ENCODE measurements around the gene HSBP1. TPM values are rescaled to one million over a fixed set of nuclear protein-coding genes. Genes with fewer than 3 reads are reported as not detected.

HSBP1 gene
- total RNA-seq, 1 experiment from 2014 or later: 230 TPM

- no peak overlapping the region for H2BK20ac ChIP-seq (ENCODE audit: low read depth, low read length, poor library complexity, severe bottlenecking)
- H3T11ph ChIP-seq (ENCODE audit: low read length): no peak overlapping the region
- H3K14ac ChIP-seq (ENCODE audit: insufficient read depth, low read length): no peak overlapping the region
- peaks cover 4% of the 10 kb centered on the region for H3K79me1 ChIP-seq (ENCODE audit: insufficient read depth, low read depth, low read length, poor library complexity, severe bottlenecking)
- no CpG with 5 or more reads among the region's 5 CpGs for WGBS (ENCODE audit: extremely low coverage, insufficient read length, low lambda C conversion rate)
- H3K27ac Mint-ChIP-seq: peak overlapping the region in 1 of 3 experiments; percentile 92; a peak in 1 of 7 replicates
- no peak overlapping the region for H4K5ac ChIP-seq (ENCODE audit: insufficient read length, low read depth, low read length)
- H2AFZ ChIP-seq (ENCODE audit: low read length): no peak overlapping the region
- H3K4ac ChIP-seq (ENCODE audit: low read depth, low read length): no peak overlapping the region
- no peak overlapping the region for H3K27ac ChIP-seq (ENCODE audit: insufficient read length, low read depth, low read length)
- no peak overlapping the region for H3K9ac ChIP-seq (ENCODE audit: extremely low read depth, insufficient read length, low read length)
- no peak overlapping the region for H4K8ac ChIP-seq (replicated peaks; ENCODE audit: insufficient read length, low read depth, low read length)
- no peak overlapping the region for H2BK12ac ChIP-seq (ENCODE audit: insufficient read length, low read depth, low read length)
- H3K27me3 Mint-ChIP-seq (ENCODE audit: low read depth): 0 out of 2 replicates have a peak, but pooled peaks cover 1% of the 10 kb centered on the region
- H3K9me3 Mint-ChIP-seq: no peaks in the 10 kb centered on the region; a peak in 1 of 5 replicates
- peaks cover 2% of the 10 kb centered on the region for H4K20me1 ChIP-seq (ENCODE audit: control insufficient read depth, insufficient read depth, insufficient read length)
- peaks cover 4 to 8% (median 6%) of the 10 kb centered on the region in 3 experiments; a peak in 6 of 7 replicates for H3K36me3 Mint-ChIP-seq (ENCODE audit: insufficient read depth in 1 of 3, low read depth in 3 of 3)
- H3K27me3 ChIP-seq (ENCODE audit: insufficient read depth, low read length): no peaks in the 10 kb centered on the region
- TF ChIP-seq CTCF (conservative IDR thresholded peaks at IDR 0.05): no peak
- H3K4me2 ChIP-seq (ENCODE audit: insufficient read depth, insufficient read length, low read length): no peak overlapping the region
- H2BK120ac ChIP-seq (ENCODE audit: low read depth, low read length, poor library complexity, severe bottlenecking): no peak overlapping the region
- H3K4me1 Mint-ChIP-seq: peaks cover 36 to 40% of the 10 kb centered on the region in 2 experiments
- no peak overlapping the region for H2BK15ac ChIP-seq (ENCODE audit: low read depth, low read length)
- H3K4me3 Mint-ChIP-seq: no peak overlapping the region
- peaks cover 3% of the 10 kb centered on the region for H3K23me2 ChIP-seq (ENCODE audit: insufficient read length, low read depth, low read length, poor library complexity, severe bottlenecking)
- no peak overlapping the region for H2AK5ac ChIP-seq (ENCODE audit: insufficient read length, low read length)
- H3K9me3 ChIP-seq (ENCODE audit: control insufficient read depth, low read depth, low read length): no peaks in the 10 kb centered on the region
- H3K4me1 ChIP-seq (ENCODE audit: insufficient read depth, low read length): peaks cover 17% of the 10 kb centered on the region
- H2BK5ac ChIP-seq (ENCODE audit: insufficient read length, low read length): no peak overlapping the region
- H3K56ac ChIP-seq (ENCODE audit: insufficient read length, low read depth, low read length): no peak overlapping the region
- no peak overlapping the region for H3K23ac ChIP-seq (ENCODE audit: insufficient read length, low read depth, low read length)
- H3K18ac ChIP-seq (ENCODE audit: insufficient read length, low read depth, low read length): no peak overlapping the region
- DNase-seq: no peak
- H3K79me2 ChIP-seq (ENCODE audit: insufficient read depth, low read length): peaks cover 8% of the 10 kb centered on the region; the same call in 1 of the 2 replicates
- no peak overlapping the region for H4K91ac ChIP-seq (ENCODE audit: insufficient read length, low read depth, low read length)
These were observed 3.4 kb upstream of the HSBP1 start for GRCh38 chr16:83804366-83804765.
